ENCODE data around the gene POM121. TPM values are rescaled to one million over a fixed set of nuclear protein-coding genes. Genes with fewer than 3 reads are reported as not detected.
"Not testable (repeated sequence)": the region's sequence is repeated elsewhere in the genome, so short reads cannot be mapped to it uniquely, and the experiment has no call there.

The POM121 gene
- total and polyA plus RNA-seq, 5 donors = 13.1 to 29.5 (median 23.1) TPM

GRCh38 chr7:72997887-72998468, 73.1 kb downstream of the POM121 start:
- H3K27me3 ChIP-seq (ENCODE audit: control insufficient read depth, insufficient read depth); H3K27ac ChIP-seq (ENCODE audit: low read length); intact Hi-C loops (cut with DNase I); DNase-seq; H3K4me1 ChIP-seq (ENCODE audit: control insufficient read depth, insufficient read depth, low read length); H3K4me3 ChIP-seq (ENCODE audit: low read length); H3K9me3 ChIP-seq (ENCODE audit: control insufficient read depth, low read length): not testable (repeated sequence)
- WGBS = no CpG with 5 or more reads among the region's 11 CpGs
- ATAC-seq = peak in 1 of 2 donors; percentile 51

Other genes starting within 250 kb of the POM121 start
- gene TYW1B, start 96.9 kb upstream of the POM121 start, total RNA-seq = 1 to 10 TPM; 1.3 to 3.2 (median 1.9) TPM
- 1.9 TPM for gene TYW1B, start 96.9 kb upstream of the POM121 start, polyA plus RNA-seq
- gene TRIM74, start 44.4 kb downstream of the POM121 start, total RNA-seq = under 1 TPM in 1 of 4 donors, not detected in 3; 0.53 TPM
- 0.27 TPM for gene TRIM74, start 44.4 kb downstream of the POM121 start, polyA plus RNA-seq
- not detected for gene SPDYE8, start 104.7 kb downstream of the POM121 start, total RNA-seq
- not detected for gene SPDYE8, start 104.7 kb downstream of the POM121 start, polyA plus RNA-seq
- gene SPDYE11, start 132.8 kb downstream of the POM121 start, total RNA-seq = not detected
- gene SPDYE11, start 132.8 kb downstream of the POM121 start, polyA plus RNA-seq = not detected
- not detected for gene SPDYE9, start 160.9 kb downstream of the POM121 start, total RNA-seq
- gene SPDYE9, start 160.9 kb downstream of the POM121 start, polyA plus RNA-seq = not detected